ENCODE measurements around the gene ARID5A. TPM values are rescaled to one million over a fixed set of nuclear protein-coding genes. Genes with fewer than 3 reads are reported as not detected.

The ARID5A gene
- total RNA-seq, 6 experiments from 2014 or later: 13.2 to 23.1 (median 16.9) TPM

- no peak for TF ChIP-seq POLR2A (IDR thresholded peaks at IDR 0.05)
- no peak for TF ChIP-seq CTCF (IDR thresholded peaks at IDR 0.05)
- Histone ChIP-seq H3K36me3 (no peaks in the 10 kb centered on the region), H3K27me3 (no peaks in the 10 kb centered on the region), H3K4me1 (peaks cover 0 to 5% (median 0%) of the 10 kb centered on the region in 4 donors), H3K4me3 (no peak overlapping the region), H3K27ac (peak overlapping the region in 1 of 3 donors; percentile 55), H3K9me3 (no peaks in the 10 kb centered on the region)
- DNase-seq (no peak), ATAC-seq (no peak)
- intact Hi-C loops (cut with DNase I): no loop called here
- WGBS (ENCODE audit: insufficient coverage, low coverage, low lambda C conversion rate, missing lambda C conversion rate): 69% methylated on average over 4 of the region's 4 CpGs
Observed at GRCh38 chr2:96534141-96534540, 2.4 kb upstream of the ARID5A start.

GRCh38 chr2:96534701-96535181 is 1.8 kb upstream of the ARID5A start:
- Histone ChIP-seq H3K4me1 (peaks cover 0 to 5% (median 0%) of the 10 kb centered on the region in 4 donors), H3K27me3 (no peaks in the 10 kb centered on the region), H3K9me3 (no peaks in the 10 kb centered on the region), H3K4me3 (no peak overlapping the region), H3K36me3 (no peaks in the 10 kb centered on the region), H3K27ac (no peak overlapping the region)
- peak in 1 of 3 donors; percentile 12 for DNase-seq
- WGBS (ENCODE audit: insufficient coverage, low coverage, low lambda C conversion rate, missing lambda C conversion rate): 48% methylated on average over 3 of the region's 5 CpGs
- TF ChIP-seq CTCF (IDR thresholded peaks at IDR 0.05) (no peak), POLR2A (IDR thresholded peaks at IDR 0.05) (no peak)
- ATAC-seq: no peak
- intact Hi-C loops (cut with DNase I): no loop called here

GRCh38 chr2:96535331-96535730 is 1.2 kb upstream of the ARID5A start:
- no peak for TF ChIP-seq POLR2A (IDR thresholded peaks at IDR 0.05)
- TF ChIP-seq CTCF (IDR thresholded peaks at IDR 0.05): no peak
- ATAC-seq (no peak), DNase-seq (peak in 1 of 3 donors; percentile 5)
- intact Hi-C loops (cut with DNase I): no loop called here
- Histone ChIP-seq H3K9me3 (no peaks in the 10 kb centered on the region), H3K27me3 (no peaks in the 10 kb centered on the region), H3K4me3 (no peak overlapping the region), H3K4me1 (peaks cover 0 to 5% (median 0%) of the 10 kb centered on the region in 4 donors), H3K36me3 (no peaks in the 10 kb centered on the region), H3K27ac (no peak overlapping the region)
- 90% methylated on average over 2 of the region's 4 CpGs for WGBS (ENCODE audit: insufficient coverage, low coverage, low lambda C conversion rate, missing lambda C conversion rate)

- no peaks in the 10 kb centered on the region for H3K9me3 ChIP-seq
- no peaks in the 10 kb centered on the region for H3K27me3 ChIP-seq
- peak overlapping the region; percentile 90 to 98 (median 91) for H3K4me3 ChIP-seq
- no peak for TF ChIP-seq POLR2A (IDR thresholded peaks at IDR 0.05)
- TF ChIP-seq CTCF (IDR thresholded peaks at IDR 0.05): no peak
- DNase-seq (peak; percentile 73 to 85 (median 80)), ATAC-seq (peak; percentile 34 to 58 (median 51))
- no peaks in the 10 kb centered on the region for H3K36me3 ChIP-seq
- peak overlapping the region; percentile 85 to 98 (median 91) for H3K27ac ChIP-seq
- intact Hi-C loops (cut with DNase I): no loop called here
- 8% methylated on average over 22 of the region's 61 CpGs for WGBS (ENCODE audit: insufficient coverage, low coverage, low lambda C conversion rate, missing lambda C conversion rate)
- H3K4me1 ChIP-seq: peaks cover 0 to 3% (median 0%) of the 10 kb centered on the region in 4 donors
Observed at GRCh38 chr2:96537066-96537733, 648 bp downstream of the ARID5A start.

All from right lobe of liver (tissue), 6 donors.